Measurements from ENCODE around the gene GID4. TPM values are rescaled to one million over a fixed set of nuclear protein-coding genes. Genes with fewer than 3 reads are reported as not detected.

Gene GID4
- total RNA-seq, 1 experiment from 2014 or later = 7.3 TPM

- H3K4me3 Mint-ChIP-seq (ENCODE audit: low read depth, unreplicated experiment) = no peak overlapping the region
- BruUV-seq (replicated peaks) = no TSS peak
- no peak for TF ChIP-seq CTCF (IDR thresholded peaks at IDR 0.05; ENCODE audit: unreplicated experiment)
- intact Hi-C loops (cut with micrococcal nuclease; ENCODE audit: unreplicated experiment) = loop anchor here (10.0 kb wide), 1 partner anchor 113 kb away; no protein-coding TSS in a partner anchor
- H3K9me3 Mint-ChIP-seq (ENCODE audit: low read depth, unreplicated experiment) = no peaks in the 10 kb centered on the region
- no peak overlapping the region for H3K27ac Mint-ChIP-seq (ENCODE audit: unreplicated experiment)
- DNase-seq = no peak
- H3K27me3 Mint-ChIP-seq (ENCODE audit: unreplicated experiment) = no peaks in the 10 kb centered on the region
- H3K4me1 Mint-ChIP-seq (ENCODE audit: low read depth, unreplicated experiment) = peaks cover 31% of the 10 kb centered on the region
- CTCF ChIA-PET = no interaction called here
- H3K36me3 Mint-ChIP-seq (ENCODE audit: insufficient read depth, unreplicated experiment) = peaks cover 31% of the 10 kb centered on the region
Measured at GRCh38 chr17:18037486-18037885, 1.7 kb upstream of the GID4 start.

GRCh38 chr17:18038149-18038850 lies 908 bp upstream of the GID4 start:
- intact Hi-C loops (cut with micrococcal nuclease; ENCODE audit: unreplicated experiment) = loop anchor here (10.0 kb wide), 1 partner anchor 113 kb away; no protein-coding TSS in a partner anchor
- TF ChIP-seq CTCF (IDR thresholded peaks at IDR 0.05; ENCODE audit: unreplicated experiment) = no peak
- H3K27me3 Mint-ChIP-seq (ENCODE audit: unreplicated experiment) = no peaks in the 10 kb centered on the region
- peak overlapping the region; percentile 82 for H3K27ac Mint-ChIP-seq (ENCODE audit: unreplicated experiment)
- no peaks in the 10 kb centered on the region for H3K9me3 Mint-ChIP-seq (ENCODE audit: low read depth, unreplicated experiment)
- CTCF ChIA-PET = no interaction called here
- BruUV-seq (replicated peaks) = TSS peak; percentile 51
- H3K4me1 Mint-ChIP-seq (ENCODE audit: low read depth, unreplicated experiment) = peaks cover 31% of the 10 kb centered on the region
- no peak for DNase-seq
- H3K4me3 Mint-ChIP-seq (ENCODE audit: low read depth, unreplicated experiment) = peak overlapping the region; percentile 95
- H3K36me3 Mint-ChIP-seq (ENCODE audit: insufficient read depth, unreplicated experiment) = peaks cover 31% of the 10 kb centered on the region

- DNase-seq = peak; percentile 22
- CTCF ChIA-PET = no interaction called here
- Mint-ChIP-seq H3K9me3 (ENCODE audit: low read depth, unreplicated experiment) (no peaks in the 10 kb centered on the region), H3K4me1 (ENCODE audit: low read depth, unreplicated experiment) (peaks cover 31% of the 10 kb centered on the region), H3K4me3 (ENCODE audit: low read depth, unreplicated experiment) (peak overlapping the region; percentile 95), H3K36me3 (ENCODE audit: insufficient read depth, unreplicated experiment) (peaks cover 31% of the 10 kb centered on the region), H3K27ac (ENCODE audit: unreplicated experiment) (peak overlapping the region; percentile 88), H3K27me3 (ENCODE audit: unreplicated experiment) (no peaks in the 10 kb centered on the region)
- intact Hi-C loops (cut with micrococcal nuclease; ENCODE audit: unreplicated experiment) = loop anchor here (10.0 kb wide), 1 partner anchor 115 kb away; no protein-coding TSS in a partner anchor
- BruUV-seq (replicated peaks) = no TSS peak
- TF ChIP-seq CTCF (IDR thresholded peaks at IDR 0.05; ENCODE audit: unreplicated experiment) = no peak
Measured at GRCh38 chr17:18039535-18040260, 490 bp downstream of the GID4 start.

GRCh38 chr17:18040261-18040858 lies 1.2 kb downstream of the GID4 start:
- peak overlapping the region; percentile 88 for H3K27ac Mint-ChIP-seq (ENCODE audit: unreplicated experiment)
- CTCF ChIA-PET = no interaction called here
- H3K4me1 Mint-ChIP-seq (ENCODE audit: low read depth, unreplicated experiment) = peaks cover 31% of the 10 kb centered on the region
- TF ChIP-seq CTCF (IDR thresholded peaks at IDR 0.05; ENCODE audit: unreplicated experiment) = no peak
- no TSS peak for BruUV-seq (replicated peaks)
- no peaks in the 10 kb centered on the region for H3K9me3 Mint-ChIP-seq (ENCODE audit: low read depth, unreplicated experiment)
- no peaks in the 10 kb centered on the region for H3K27me3 Mint-ChIP-seq (ENCODE audit: unreplicated experiment)
- peaks cover 31% of the 10 kb centered on the region for H3K36me3 Mint-ChIP-seq (ENCODE audit: insufficient read depth, unreplicated experiment)
- intact Hi-C loops (cut with micrococcal nuclease; ENCODE audit: unreplicated experiment) = no loop called here
- DNase-seq = no peak
- peak overlapping the region; percentile 95 for H3K4me3 Mint-ChIP-seq (ENCODE audit: low read depth, unreplicated experiment)
